Measurements from ENCODE around the gene MLEC. TPM values are rescaled to one million over a fixed set of nuclear protein-coding genes. Genes with fewer than 3 reads are reported as not detected.

MLEC gene
- total and polyA plus RNA-seq, 2 of the 13 experiments (the other 11 are each of a cell fraction or from before 2014, with no cell fraction given), result 49.8 to 156 TPM

GRCh38 chr12:120686690-120687577 lies at the start of gene MLEC (continued):
- TF ChIP-seq HINFP (CRISPR knock-in tag; IDR thresholded peaks at IDR 0.05; ENCODE audit: low read depth) (no peak), ZBTB37 (CRISPR knock-in tag; IDR thresholded peaks at IDR 0.05) (no peak), FOXK1 (CRISPR knock-in tag; IDR thresholded peaks at IDR 0.05; ENCODE audit: borderline replicate concordance, low read depth) (no peak), SALL2 (CRISPR knock-in tag; IDR thresholded peaks at IDR 0.05) (peak; percentile 74; the same call in 1 of the 2 replicates), SNAI1 (CRISPR knock-in tag; IDR thresholded peaks at IDR 0.05; ENCODE audit: borderline replicate concordance) (no peak), POLR2AphosphoS2 (IDR thresholded peaks at IDR 0.05; ENCODE audit: low read depth, low read length) (no peak), RFX3 (CRISPR knock-in tag; IDR thresholded peaks at IDR 0.05) (no peak), ESRRA (CRISPR knock-in tag; IDR thresholded peaks at IDR 0.05; ENCODE audit: low read depth) (no peak; the same call in 1 of the 2 replicates), ZNF670 (CRISPR knock-in tag; IDR thresholded peaks at IDR 0.05; ENCODE audit: borderline replicate concordance) (no peak), SYNCRIP (IDR thresholded peaks at IDR 0.05; ENCODE audit: insufficient read depth, low read depth, low read length) (no peak), ZNF564 (CRISPR knock-in tag; IDR thresholded peaks at IDR 0.05) (no peak), KDM2A (CRISPR knock-in tag; IDR thresholded peaks at IDR 0.05; ENCODE audit: borderline replicate concordance, low read depth) (peak; percentile 73; the same call in 1 of the 2 replicates), DRAP1 (CRISPR knock-in tag; IDR thresholded peaks at IDR 0.05) (peak; percentile 76), AGO1 (IDR thresholded peaks at IDR 0.05; ENCODE audit: low read depth, low read length, poor library complexity, severe bottlenecking) (peak; percentile 18), ZBTB44 (CRISPR knock-in tag; IDR thresholded peaks at IDR 0.05) (no peak), NBN (conservative IDR thresholded peaks at IDR 0.05) (no peak), ZNF709 (CRISPR knock-in tag; IDR thresholded peaks at IDR 0.05) (no peak), TBX2 (CRISPR knock-in tag; IDR thresholded peaks at IDR 0.05; ENCODE audit: borderline replicate concordance) (peak; percentile 74), ZBTB34 (CRISPR knock-in tag; IDR thresholded peaks at IDR 0.05) (peak; percentile 76; the same call in 1 of the 2 replicates), SRSF4 (IDR thresholded peaks at IDR 0.05; ENCODE audit: low read depth, low read length, poor library complexity, severe bottlenecking) (no peak), HCFC1 (IDR thresholded peaks at IDR 0.05; ENCODE audit: low read depth, low read length) (peak; percentile 50), NRL (CRISPR knock-in tag; IDR thresholded peaks at IDR 0.05; ENCODE audit: borderline replicate concordance) (no peak; the same call in 1 of the 2 replicates), GPN1 (CRISPR knock-in tag; IDR thresholded peaks at IDR 0.05; ENCODE audit: borderline replicate concordance) (no peak)
